CD4-positive, alpha-beta T cell treated with Interferon gamma for 1 hour (primary cell): ENCODE data around the gene GTF2H2C_2.
"Not testable (repeated sequence)": the region's sequence is repeated elsewhere in the genome, so short reads cannot be mapped to it uniquely, and the experiment has no call there.

Source experiments
- DNase-seq: peaks from one replicate; pipeline ENCODE4 v3.0.0-alpha.2; 2020

Gene GTF2H2C_2

GRCh38 chr5:70415117-70415516, at the start of gene GTF2H2C_2:
Gene GTF2H2C_2 (plus strand): TSS chr5:70415368.
- not testable (repeated sequence) for DNase-seq

- DNase-seq = peak; percentile 57
These were observed 14.0 kb upstream of the GTF2H2C_2 start for GRCh38 chr5:70400984-70401686.

GRCh38 chr5:70421322-70421721, 6.2 kb downstream of the GTF2H2C_2 start:
- DNase-seq = not testable (repeated sequence)

- DNase-seq = not testable (repeated sequence)
These were observed 8.0 kb downstream of the GTF2H2C_2 start for GRCh38 chr5:70423215-70423614.

- DNase-seq = not testable (repeated sequence)
These were observed 23.4 kb downstream of the GTF2H2C_2 start for GRCh38 chr5:70438518-70438917.

- not testable (repeated sequence) for DNase-seq
These were observed 34.4 kb downstream of the GTF2H2C_2 start for GRCh38 chr5:70449565-70449964.

- not testable (repeated sequence) for DNase-seq
These were observed 36.2 kb downstream of the GTF2H2C_2 start for GRCh38 chr5:70451249-70451984.

- not testable (repeated sequence) for DNase-seq
These were observed 41.9 kb downstream of the GTF2H2C_2 start for GRCh38 chr5:70457093-70457492.

- not testable (repeated sequence) for DNase-seq
These were observed 44.0 kb downstream of the GTF2H2C_2 start for GRCh38 chr5:70459188-70459587.

- not testable (repeated sequence) for DNase-seq
These were observed 46.8 kb downstream of the GTF2H2C_2 start for GRCh38 chr5:70461984-70462383.

- not testable (repeated sequence) for DNase-seq
These were observed 49.0 kb downstream of the GTF2H2C_2 start for GRCh38 chr5:70464019-70464637.

- not testable (repeated sequence) for DNase-seq
These were observed 54.9 kb downstream of the GTF2H2C_2 start for GRCh38 chr5:70469926-70470509.
